K562 (cell line): ENCODE data around the gene PCDH12. TPM values are rescaled to one million over a fixed set of nuclear protein-coding genes. Genes with fewer than 3 reads are reported as not detected.

Experiments used
- ATAC-seq: fragments of 200-7000 bp; cut with Tn5 transposase; 3 replicates; pipeline ENCODE4 v1.9.1; 2020; ENCODE audit warnings: moderate library complexity
- BruUV-seq: library from RNA; stranded (reverse); fragments of 400-500 nt; replicated peaks from 2 replicates; lab custom pipeline; 2021; lab: Mats Ljungman, UMichigan
- CTCF ChIA-PET: fragments of 300-600 bp; formaldehyde crosslinking; extraction: SDS; loops from one replicate; lab custom pipeline; 2021; ENCODE audit warnings: low intra/inter-chr PET ratio; lab: Yijun Ruan, JAX
- POLR2A ChIA-PET: fragments of 300-600, 350-650 bp; sonication (Branson Sonifier 250); formaldehyde crosslinking; extraction: SDS; loops from one replicate; lab custom pipeline; 2021; ENCODE audit warnings: antibody characterized with exemption, inconsistent platforms; lab: Yijun Ruan, JAX
- DNase-seq, 4 experiments: peaks; one replicate each; pipeline versions ENCODE4 v3.0.0 to v3.0.0-alpha.2; 2011 to 2018; ENCODE audit warnings: low spot score in 3 of 4, mixed read lengths in 3 of 4; ENCODE audit errors: extremely low read depth in 1 of 4
- FAIRE-seq: peaks from 2 replicates; lab custom pipeline; 2011; peaks lifted over from hg19 to GRCh38; lab: Jason Lieb, UNC
- H2AFZ ChIP-seq: 2 replicates; pipeline ENCODE4 v1.6.0; 2011; ENCODE audit warnings: low read depth, low read length, control low read depth, inconsistent platforms
- H3K27ac ChIP-seq: fragments of 200-600 bp; 3 replicates; pipeline ENCODE4 v1.8.0; 2011; ENCODE audit warnings: low read depth, mild to moderate bottlenecking, control low read depth, inconsistent platforms, low read length, moderate library complexity, mixed read lengths; ENCODE audit errors: extremely low read depth
- H3K27me3 ChIP-seq, 2 experiments: fragments of 300-600 bp in 1 of 2; 2 replicates in 1 of 2; 3 replicates in 1 of 2; pipeline versions ENCODE4 v1.6.0 to v1.8.0; 2011; ENCODE audit warnings: inconsistent platforms in 2 of 2, low read length in 2 of 2, mild to moderate bottlenecking in 1 of 2, mixed read lengths in 1 of 2, moderate library complexity in 1 of 2; ENCODE audit not compliant: control insufficient read depth in 2 of 2, insufficient read depth in 2 of 2
- H3K36me3 ChIP-seq: fragments of 300-600 bp; 3 replicates; pipeline ENCODE4 v1.8.0; 2011; ENCODE audit warnings: mild to moderate bottlenecking, low read length, inconsistent platforms; ENCODE audit not compliant: control insufficient read depth, insufficient read depth
- H3K4me1 ChIP-seq, 2 experiments: fragments of 200-600 bp in 1 of 2; replicated peaks in 1 of 2; 2 replicates in 1 of 2; 3 replicates in 1 of 2; pipeline versions ENCODE4 v1.5.1 to v1.8.0; 2011; ENCODE audit warnings: inconsistent platforms in 2 of 2, low read length in 2 of 2, mild to moderate bottlenecking in 1 of 2, mixed read lengths in 1 of 2, moderate library complexity in 1 of 2; ENCODE audit not compliant: control insufficient read depth in 2 of 2, insufficient read depth in 2 of 2
- H3K4me2 ChIP-seq: 2 replicates; pipeline ENCODE4 v1.6.1; 2011; ENCODE audit warnings: low read length, control low read depth, inconsistent platforms, mixed read lengths; ENCODE audit not compliant: insufficient read depth
- H3K4me3 ChIP-seq: fragments of 200-600 bp; sonication (generic), shearing (Covaris generic); 2 replicates; pipeline ENCODE4 v1.5.1; 2016; ENCODE audit warnings: control low read depth, inconsistent platforms
- H3K79me2 ChIP-seq: fragments of 200-600 bp; 3 replicates; pipeline ENCODE4 v1.8.0; 2011; ENCODE audit warnings: low read length, inconsistent platforms; ENCODE audit not compliant: control insufficient read depth, insufficient read depth
- H3K9ac ChIP-seq, 2 experiments: 2 replicates each; pipeline versions ENCODE4 v1.6.0 to v1.6.1; 2011; ENCODE audit warnings: low read depth in 2 of 2, low read length in 2 of 2, control low read depth in 1 of 2, inconsistent platforms in 1 of 2, mild to moderate bottlenecking in 1 of 2, mixed read lengths in 1 of 2; ENCODE audit not compliant: insufficient read depth in 1 of 2
- H3K9me1 ChIP-seq: one replicate; pipeline ENCODE4 v1.6.0; 2011; ENCODE audit warnings: inconsistent platforms, mild to moderate bottlenecking, low read length, moderate library complexity; ENCODE audit not compliant: control insufficient read depth, insufficient read depth
- H3K9me3 ChIP-seq: replicated peaks from 2 replicates; pipeline ENCODE4 v1.5.1; 2011; ENCODE audit warnings: low read depth, low read length, inconsistent platforms; ENCODE audit not compliant: control insufficient read depth, insufficient read depth
- H4K20me1 ChIP-seq: replicated peaks from 2 replicates; pipeline ENCODE4 v1.6.1; 2011; ENCODE audit warnings: low read length, inconsistent platforms, mixed read lengths; ENCODE audit not compliant: control insufficient read depth, insufficient read depth
- ARID4B ChIP-seq: sonication (generic); formaldehyde crosslinking; IDR thresholded peaks from 2 replicates; pipeline ENCODE4 v1.8.0; 2022; ENCODE audit warnings: mild to moderate bottlenecking, missing genetic modification reagents
- BCOR ChIP-seq: fragments of 450-650 bp; IDR thresholded peaks from 2 replicates; pipeline ENCODE4 v1.6.1; 2016
- CHD2 ChIP-seq: IDR thresholded peaks from 2 replicates; pipeline ENCODE4 v1.6.1; 2011; ENCODE audit warnings: low read depth, low read length
- KLF10 ChIP-seq: fragments of 250-450 bp; sonication (Bioruptor Pico); IDR thresholded peaks from 2 replicates; pipeline ENCODE4 v1.6.1; 2021; ENCODE audit warnings: matching md5 sums
- MCM5 ChIP-seq: fragments of 450-650 bp; IDR thresholded peaks from 2 replicates; pipeline ENCODE4 v1.6.1; 2016; ENCODE audit warnings: low read depth
- NCOA2 ChIP-seq, 2 experiments: fragments of 450-650 bp; IDR thresholded peaks; 2 replicates each; pipeline ENCODE4 v1.6.1; 2018; ENCODE audit warnings: mild to moderate bottlenecking in 2 of 2, moderate library complexity in 1 of 2; ENCODE audit not compliant: partially characterized antibody in 2 of 2
- NR2C2 ChIP-seq, 2 experiments: fragments of 200-800 bp in 1 of 2; sonication (Bioruptor generic) in 1 of 2; sonication (generic) in 1 of 2; formaldehyde crosslinking in 1 of 2; IDR thresholded peaks; 2 replicates each; pipeline versions ENCODE4 v1.6.1 to v1.8.0; 2016 to 2022; ENCODE audit warnings: mild to moderate bottlenecking in 1 of 2, missing compliant biosample characterization in 1 of 2, missing genetic modification characterization in 1 of 2, missing genetic modification reagents in 1 of 2
- SIN3A ChIP-seq, 2 experiments: fragments of 150-350 bp in 1 of 2; IDR thresholded peaks; 2 replicates each; pipeline ENCODE4 v1.6.1; 2011 to 2016; ENCODE audit warnings: borderline replicate concordance in 2 of 2, low read depth in 2 of 2, low read length in 2 of 2, mild to moderate bottlenecking in 2 of 2, moderate library complexity in 2 of 2; ENCODE audit not compliant: control insufficient read depth in 1 of 2
- XRCC5 ChIP-seq: fragments of 200-400 bp; formaldehyde crosslinking; IDR thresholded peaks from 2 replicates; pipeline ENCODE4 v1.6.1; 2017; ENCODE audit warnings: low read depth, mild to moderate bottlenecking, low read length
- ZBTB5 ChIP-seq: fragments of 450-650 bp; IDR thresholded peaks from 2 replicates; pipeline ENCODE4 v1.6.1; 2017; ENCODE audit warnings: antibody characterized with exemption
- ZFP36 ChIP-seq: fragments of 150-350 bp; IDR thresholded peaks from 2 replicates; pipeline ENCODE4 v1.6.1; 2018; ENCODE audit warnings: low read length, low read depth; ENCODE audit not compliant: partially characterized antibody
- ZNF778 ChIP-seq: fragments of 450-650 bp; formaldehyde crosslinking; IDR thresholded peaks from 2 replicates; pipeline ENCODE4 v1.4.0; 2020; ENCODE audit warnings: mild to moderate bottlenecking, moderate library complexity
- ZNF830 ChIP-seq: fragments of 250-450 bp; sonication (Bioruptor Pico); IDR thresholded peaks from 2 replicates; pipeline ENCODE4 v1.5.0; 2021; ENCODE audit warnings: mild to moderate bottlenecking
- WGBS: fragments of 100-300 bp; shearing (Covaris generic); methylation state at CpG from one replicate; pipeline ENCODE4 v1.1.6; 2016; ENCODE audit warnings: low coverage, mixed read lengths; ENCODE audit not compliant: insufficient coverage; ENCODE audit errors: missing lambda C conversion rate; 5-methylcytosine and 5-hydroxymethylcytosine counted together
- in situ Hi-C: fragments of 300-500 bp; cut with MboI; formaldehyde crosslinking; loops from 4 replicates; pipeline ENCODE4 v1.15.0; 2018; ENCODE audit warnings: inconsistent platforms, mixed read lengths
- intact Hi-C: fragments of 100-400 bp; cut with micrococcal nuclease; formaldehyde crosslinking; loops from 2 replicates; pipeline ENCODE4 v1.14.2; 2022
- polyA plus RNA-seq, 8 experiments: library from polyadenylated mRNA; depleted of rRNA in 4 of 8; stranded (reverse) in 5 of 8; unstranded in 3 of 8; fragments of >200 nt; fragmentation: Nextera tagmentation in 2 of 8; fragmentation: Illumina TruSeq in 1 of 8; extraction: Ambion mirVana in 2 of 8; extraction: Trizol in 1 of 8; gene quantifications; 2 replicates each; pipeline versions ENCODE4 v1.2.1 to v1.2.3, GENCODE V29; 2011 to 2014; ENCODE audit warnings: inconsistent platforms in 1 of 8, missing spikeins in 1 of 8
- total RNA-seq, 7 experiments: library from RNA; depleted of rRNA in 6 of 7; stranded (reverse); fragments of >200 nt in 6 of 7; fragmentation: Illumina TruSeq in 2 of 7; extraction: Trizol in 2 of 7; gene quantifications; 2 replicates each; pipeline versions ENCODE4 v1.2.1 to v1.2.3, GENCODE V29; 2011 to 2021; ENCODE audit warnings: low replicate concordance in 1 of 7

PCDH12 gene
- total and polyA plus RNA-seq, 9 of the 15 experiments (the other 6 are each of a cell fraction or from before 2014, with no cell fraction given) = 0.01 to 0.04 (median 0.01) TPM; not detected in 4

GRCh38 chr5:142003266-142003800 is 45.3 kb upstream of the PCDH12 start:
- Histone ChIP-seq H3K9ac (no peak overlapping the region), H3K36me3 (peaks cover 78% of the 10 kb centered on the region), H3K4me2 (no peak overlapping the region), H3K9me3 (peaks cover 4% of the 10 kb centered on the region), H3K9me1 (no peaks in the 10 kb centered on the region), H3K27ac (no peak overlapping the region), H3K4me1 (no peaks in the 10 kb centered on the region), H3K4me3 (no peak overlapping the region), H2AFZ (no peak overlapping the region), H4K20me1 (no peaks in the 10 kb centered on the region), H3K27me3 (no peaks in the 10 kb centered on the region), H3K79me2 (no peaks in the 10 kb centered on the region)
- CTCF ChIA-PET = interaction anchor here (0.6 kb wide), 1 partner anchor 125 kb away, joined by 3 read pairs; no protein-coding TSS in a partner anchor
- ATAC-seq (no peak), DNase-seq (no peak), FAIRE-seq (no peak)
- no TSS peak for BruUV-seq
- intact Hi-C loops (no loop called here), in situ Hi-C loops (no loop called here)
- WGBS = 44% methylated on average over 2 of the region's 2 CpGs
- POLR2A ChIA-PET = interaction anchor here (0.6 kb wide), 1 partner anchor 22 kb away, joined by 3 read pairs; no protein-coding TSS in a partner anchor
- TF ChIP-seq ZBTB5 = no peak
- TF ChIP-seq ARID4B (CRISPR knock-in tag) = no peak
- no peak for TF ChIP-seq NCOA2 (IDR thresholded peaks at IDR 0.05; ENCODE audit: partially characterized antibody in 2 of 2)
- TF ChIP-seq ZNF778 (CRISPR knock-in tag) = no peak
- TF ChIP-seq ZFP36 = no peak
- no peak for TF ChIP-seq CHD2
- no peak for TF ChIP-seq ZNF830 (CRISPR knock-in tag)
- TF ChIP-seq SIN3A (IDR thresholded peaks at IDR 0.05; ENCODE audit: borderline replicate concordance in 2 of 2, control insufficient read depth in 1 of 2, low read depth in 2 of 2, low read length in 2 of 2) = no peak
- TF ChIP-seq BCOR = no peak
- no peak for TF ChIP-seq NR2C2 (CRISPR knock-in tag; IDR thresholded peaks at IDR 0.05)
- TF ChIP-seq NR2C2 (tag; IDR thresholded peaks at IDR 0.05) = no peak
- TF ChIP-seq MCM5 = no peak
- no peak for TF ChIP-seq XRCC5
- no peak for TF ChIP-seq KLF10 (CRISPR knock-in tag)
